GM20431 (cell line): Measurements from ENCODE around the gene LDB1.

Experiments
- in situ Hi-C: fragments of 300-500 bp; cut with MseI, MboI; formaldehyde crosslinking; loops from one replicate; pipeline ENCODE4 v1.15.0; 2020; ENCODE audit warnings: low sequenced_read_pairs; ENCODE audit not compliant: unreplicated experiment

LDB1 gene

DNA sequence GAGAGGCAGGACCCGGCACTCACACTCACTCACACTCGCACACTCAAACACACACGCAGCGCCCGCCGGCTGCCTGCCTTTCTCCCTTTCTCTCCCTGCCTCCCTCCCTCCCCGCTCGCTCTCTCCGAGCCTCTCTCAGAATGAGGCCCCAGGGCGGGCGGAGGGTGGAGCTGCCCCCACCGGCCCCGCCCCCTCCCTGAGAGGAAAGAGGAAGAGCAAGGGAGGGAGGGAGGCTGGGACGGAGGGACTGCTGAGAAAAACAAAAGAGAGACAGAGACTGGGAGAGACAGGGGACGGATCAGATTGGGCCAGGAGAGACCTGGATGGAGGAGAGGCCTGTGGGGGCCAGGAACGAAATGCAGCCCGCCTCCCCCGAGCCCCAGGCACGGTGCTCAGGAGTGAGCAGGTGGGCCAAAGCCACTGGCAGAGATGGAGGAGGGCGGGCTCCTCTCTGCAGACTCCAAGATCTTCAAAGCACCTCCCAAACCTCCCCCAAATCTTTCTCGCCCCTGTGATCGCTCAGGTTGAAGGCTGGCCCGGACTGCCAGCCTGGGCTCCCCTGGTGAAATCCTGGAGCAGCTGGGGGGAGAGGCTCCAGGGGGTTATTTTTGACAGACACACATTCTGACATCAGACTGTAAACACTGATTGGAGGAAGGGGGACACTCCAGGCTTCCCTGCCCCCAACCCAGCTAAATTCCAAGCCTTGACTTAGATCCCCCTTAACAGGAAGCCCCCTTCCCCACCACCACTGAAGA is 5.1 kb downstream of the LDB1 start:
- in situ Hi-C loops: no loop called here

- in situ Hi-C loops: no loop called here
These were observed 6.0 kb downstream of the LDB1 start for GRCh38 chr10:102113956-102114857.

GRCh38 chr10:102113261-102113955 is 6.8 kb downstream of the LDB1 start:
- in situ Hi-C loops: no loop called here

DNA sequence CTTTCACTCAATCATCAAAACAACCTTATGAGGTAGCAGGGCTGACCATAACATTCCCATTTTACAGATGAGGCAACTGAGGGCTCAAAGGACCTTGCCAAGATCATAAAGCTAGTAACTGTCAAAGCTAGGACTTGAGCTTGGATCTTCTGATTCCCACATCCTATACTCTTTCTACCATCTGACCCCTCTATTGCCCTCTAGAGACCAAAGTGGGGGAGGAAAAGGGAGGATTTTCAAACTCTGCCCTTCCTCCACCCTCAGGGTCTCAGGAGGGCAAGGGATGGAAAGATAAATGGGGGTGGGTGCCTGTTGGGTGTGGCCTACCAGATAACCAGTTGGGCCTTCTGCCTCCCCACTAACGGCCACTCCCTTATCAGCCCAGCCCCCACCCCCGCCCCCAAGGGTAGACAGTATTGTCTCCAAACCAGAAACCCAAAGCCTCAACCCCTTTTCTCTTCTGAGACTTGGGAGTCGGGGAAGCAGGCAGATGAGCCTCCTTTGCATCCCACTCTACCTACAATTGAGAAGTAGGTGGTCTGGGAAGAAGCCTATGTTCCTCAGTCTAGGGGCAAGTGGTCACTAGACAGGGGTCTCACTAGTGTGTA is 7.9 kb downstream of the LDB1 start:
- in situ Hi-C loops: no loop called here

DNA sequence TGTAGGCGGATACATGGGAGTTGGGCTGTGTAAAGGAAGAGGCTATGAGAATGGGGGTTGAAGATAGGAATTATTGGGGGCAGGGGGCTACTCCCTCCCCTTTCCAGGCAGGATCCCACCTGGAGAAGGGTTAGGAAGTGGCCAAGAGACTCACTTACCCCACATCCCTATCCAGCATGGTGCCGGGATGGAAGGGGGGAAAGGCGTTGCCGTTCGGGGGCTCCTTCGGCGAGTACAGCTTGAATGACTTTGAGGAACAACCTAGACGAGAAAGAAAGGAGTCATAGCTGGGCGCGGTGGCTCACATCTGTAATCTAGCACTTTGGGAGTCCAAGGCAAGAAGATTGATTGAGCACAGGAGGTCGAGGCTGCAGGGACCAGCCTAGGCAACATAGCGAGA is 8.9 kb downstream of the LDB1 start:
- in situ Hi-C loops: no loop called here

DNA sequence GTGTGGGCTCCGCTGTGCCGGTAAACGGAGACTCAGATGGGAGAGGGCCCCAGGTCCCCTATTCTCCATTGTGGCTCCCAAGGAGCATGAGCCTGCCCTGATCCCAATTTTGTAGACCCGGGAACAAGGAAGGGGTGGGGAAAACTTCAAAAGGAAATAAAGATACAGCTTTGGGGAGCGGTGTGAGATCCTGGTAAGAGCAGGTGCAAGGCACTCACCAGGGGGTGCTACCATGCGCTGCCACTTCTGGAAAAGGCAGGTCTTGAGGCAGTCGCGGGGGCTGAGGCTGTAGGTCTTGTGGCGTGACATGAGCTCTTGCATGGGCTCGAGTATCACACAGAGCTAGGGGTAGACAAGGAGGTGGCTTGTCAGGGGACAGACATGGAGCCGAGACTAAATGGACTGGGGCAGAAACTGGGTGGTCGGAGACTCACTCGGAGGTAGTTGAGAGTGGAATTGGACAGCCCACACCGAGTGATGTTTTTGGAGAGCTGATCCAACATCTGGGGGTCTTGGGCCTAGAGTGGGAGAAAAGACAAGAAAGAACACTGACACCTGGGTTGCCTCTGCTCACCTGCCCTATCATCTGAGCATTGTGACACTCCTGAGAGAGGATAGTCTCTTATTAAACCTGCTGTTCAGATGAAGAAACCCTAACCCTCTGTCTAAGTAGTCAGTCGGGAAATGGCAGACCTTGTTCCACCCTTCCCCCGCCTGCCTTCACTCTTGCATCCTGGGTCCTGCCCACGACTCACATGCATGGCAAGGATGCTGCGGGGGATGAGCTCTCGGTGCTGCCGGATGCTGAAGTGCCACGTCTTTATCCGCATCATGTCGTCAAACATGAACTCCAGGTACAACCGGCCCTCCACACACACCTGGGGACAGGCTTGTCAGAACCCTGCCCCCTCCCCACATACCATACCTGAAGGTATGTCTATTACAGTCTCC is 10.7 kb downstream of the LDB1 start:
- in situ Hi-C loops: no loop called here

- in situ Hi-C loops: no loop called here
These were observed 13.2 kb downstream of the LDB1 start for GRCh38 chr10:102106998-102107397.

DNA sequence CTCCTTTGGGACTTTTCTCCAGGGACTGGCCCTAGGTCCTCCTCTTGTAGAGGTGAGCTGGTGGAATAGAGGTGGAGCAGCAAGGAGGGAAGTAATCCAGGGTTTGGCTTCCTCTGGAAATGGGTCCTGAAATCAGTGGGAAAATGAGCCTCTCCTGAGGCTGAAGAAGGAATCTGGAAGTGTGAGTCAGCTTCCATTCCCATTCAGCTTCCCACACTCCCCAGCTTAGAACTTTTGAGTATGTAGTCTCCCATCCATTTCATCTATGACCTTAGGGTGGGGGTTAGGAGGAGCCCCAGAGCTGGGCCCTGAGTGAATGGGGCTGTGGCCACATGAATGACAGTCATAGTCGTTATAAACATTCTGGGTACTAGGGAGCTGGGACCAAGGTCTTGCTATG is 17.7 kb downstream of the LDB1 start:
- in situ Hi-C loops: no loop called here

DNA sequence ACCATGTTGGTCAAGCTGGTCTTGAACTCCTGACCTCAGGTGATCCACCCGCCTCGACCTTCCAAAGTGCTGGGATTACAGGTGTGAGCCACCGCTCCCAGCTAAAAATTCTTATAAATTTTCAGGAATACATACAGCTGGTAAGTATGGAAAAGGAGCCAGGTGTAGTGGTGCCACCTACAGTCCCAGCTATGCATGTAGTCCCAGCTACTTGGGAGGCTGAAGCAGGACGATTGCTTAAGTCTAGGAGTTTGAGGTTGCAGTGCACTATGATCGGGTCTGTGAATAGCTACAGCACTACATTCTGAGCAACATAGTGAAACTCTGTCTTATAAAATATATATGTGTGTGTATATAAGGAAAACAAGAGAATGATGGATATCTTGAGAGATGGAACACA is 19.0 kb downstream of the LDB1 start:
- in situ Hi-C loops: no loop called here

DNA sequence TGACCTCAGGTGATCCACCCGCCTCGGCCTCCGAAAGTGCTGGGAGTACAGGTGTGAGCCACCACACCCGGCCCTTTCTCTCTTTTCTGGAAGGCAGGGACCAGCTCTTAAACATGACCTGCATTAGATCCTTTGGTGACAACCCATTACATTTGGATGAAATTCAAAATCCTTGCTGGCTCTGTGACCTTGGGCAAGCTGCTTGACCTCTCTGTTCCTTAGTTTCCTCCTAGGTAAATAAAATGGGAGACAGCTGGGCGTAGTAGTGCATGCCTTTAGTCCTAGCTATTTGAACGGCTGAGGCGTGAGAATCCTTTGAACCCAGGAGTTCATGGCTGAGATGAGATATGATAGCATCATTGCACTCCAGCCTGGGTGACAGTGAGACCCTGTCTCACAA is 23.7 kb downstream of the LDB1 start:
- in situ Hi-C loops: no loop called here

DNA sequence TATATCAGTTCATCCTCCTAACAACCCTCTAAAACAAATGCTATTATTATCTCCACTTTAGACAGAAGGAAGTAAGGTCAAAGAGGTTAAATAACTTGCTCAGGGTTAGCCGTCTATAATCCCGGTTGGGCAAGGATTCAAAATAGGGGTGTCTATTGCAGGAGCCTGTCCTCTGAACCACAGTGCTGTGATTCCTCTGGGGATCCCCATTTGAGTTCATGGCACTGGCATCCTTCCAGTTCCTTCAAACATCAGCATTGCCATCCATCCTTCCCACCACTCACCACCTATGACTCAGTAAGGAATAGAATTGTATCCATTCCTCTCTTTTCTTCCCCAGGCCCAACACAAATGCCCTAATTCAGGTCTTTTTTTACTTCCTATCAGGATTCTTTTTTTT is 29.4 kb downstream of the LDB1 start:
- in situ Hi-C loops: no loop called here

DNA sequence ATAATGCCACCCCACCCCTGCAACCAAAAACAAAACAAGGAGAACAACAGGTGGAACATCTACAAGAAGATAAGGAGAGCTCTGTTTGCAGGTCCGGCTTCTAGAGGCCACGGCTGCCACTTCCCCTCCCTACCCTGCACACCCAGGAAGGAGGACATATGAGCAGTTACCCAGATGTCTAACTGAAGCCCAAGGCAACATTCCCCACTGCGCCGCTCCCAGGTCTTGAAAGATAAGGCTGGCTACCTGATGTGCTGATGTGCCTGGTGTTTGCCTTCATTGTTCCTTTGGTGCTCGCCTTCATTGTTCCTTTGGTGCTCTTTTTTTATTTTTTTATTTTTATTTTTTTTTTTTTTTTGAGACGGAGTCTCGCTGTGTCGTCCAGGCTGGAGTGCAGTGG is 34.0 kb downstream of the LDB1 start:
- in situ Hi-C loops: no loop called here

DNA sequence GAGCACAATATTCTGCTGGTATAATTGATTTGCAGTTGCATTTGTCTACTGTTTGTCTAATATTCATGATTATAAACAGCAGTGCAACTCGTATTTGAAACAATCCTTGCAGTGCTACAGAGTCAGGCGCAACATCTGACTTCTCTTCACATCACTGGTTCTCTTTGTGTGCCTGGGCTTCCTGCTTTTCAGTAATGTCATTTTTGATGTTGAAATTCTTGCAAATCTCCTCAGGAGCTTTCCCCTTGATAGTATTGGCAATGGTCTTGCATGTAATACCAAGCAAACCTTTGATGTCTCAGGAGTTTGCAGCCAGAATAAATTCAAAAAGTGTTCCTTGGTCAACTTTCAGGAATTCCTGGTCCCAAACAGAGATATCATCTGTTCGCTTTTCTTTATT is 34.8 kb downstream of the LDB1 start:
- in situ Hi-C loops: no loop called here

GRCh38 chr10:102083541-102083940 is 36.6 kb downstream of the LDB1 start:
- in situ Hi-C loops: no loop called here

GRCh38 chr10:102072673-102073527 is 47.3 kb downstream of the LDB1 start:
- in situ Hi-C loops: no loop called here

GRCh38 chr10:102069071-102069470 is 51.1 kb downstream of the LDB1 start:
- in situ Hi-C loops: no loop called here

GRCh38 chr10:102068216-102068615 is 52.0 kb downstream of the LDB1 start:
- in situ Hi-C loops: no loop called here

DNA sequence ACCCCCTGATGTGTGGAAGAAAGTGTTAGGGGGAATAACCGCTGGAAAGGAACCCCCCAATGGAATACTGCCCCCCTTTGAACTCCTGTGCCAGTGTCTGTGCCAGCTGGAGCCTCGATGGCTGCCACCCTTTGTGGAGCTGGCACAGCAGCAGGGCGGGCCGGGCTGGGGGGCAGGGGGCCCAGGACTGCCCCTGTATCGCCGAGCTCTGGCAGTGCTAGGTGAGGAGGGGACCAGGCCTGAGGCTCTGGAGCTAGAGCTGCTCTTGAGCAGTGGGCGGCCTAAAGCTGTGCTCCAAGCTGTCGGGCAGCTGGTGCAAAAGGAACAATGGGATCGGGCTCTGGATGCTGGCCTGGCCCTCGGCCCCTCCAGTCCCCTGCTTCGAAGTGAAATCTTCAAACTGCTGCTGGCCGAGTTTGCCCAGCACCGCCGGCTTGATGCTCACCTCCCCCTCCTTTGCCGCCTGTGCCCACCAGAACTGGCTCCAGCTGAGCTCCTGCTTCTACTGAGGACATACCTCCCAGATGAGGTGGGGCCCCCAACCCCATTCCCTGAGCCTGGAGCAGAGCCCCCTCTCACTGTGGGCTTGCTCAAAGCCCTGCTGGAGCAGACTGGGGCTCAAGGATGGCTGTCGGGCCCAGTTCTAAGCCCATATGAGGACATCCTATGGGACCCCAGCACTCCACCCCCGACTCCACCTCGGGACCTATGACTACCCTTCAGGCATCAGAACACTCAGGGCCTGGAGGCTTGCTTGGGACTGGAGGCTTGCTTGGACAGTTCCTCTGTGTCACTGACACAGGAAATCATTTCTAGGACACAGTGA is 52.9 kb downstream of the LDB1 start:
- in situ Hi-C loops: no loop called here
